ENCODE data around the gene PCBD2.

DNA sequence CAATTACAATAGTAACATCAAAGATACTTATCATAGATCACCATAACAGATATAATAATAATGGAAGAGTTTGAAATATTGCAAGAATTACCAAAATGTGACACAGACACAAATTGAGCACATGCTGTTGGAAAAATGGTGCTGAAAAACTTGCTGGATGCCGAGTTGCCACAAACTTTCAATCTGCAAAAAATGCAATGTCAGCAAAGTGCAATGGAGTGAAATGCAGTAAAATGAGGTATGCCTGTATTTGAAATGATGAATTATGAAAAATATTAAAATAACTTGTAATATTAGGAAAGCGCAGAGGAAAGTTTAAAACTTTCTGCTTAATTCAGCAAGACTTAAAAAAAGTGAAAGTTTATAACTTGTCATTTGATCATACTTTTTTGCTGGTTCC is 12.0 kb upstream of the PCBD2 start:
- TF ChIP-seq, protein P1, sequence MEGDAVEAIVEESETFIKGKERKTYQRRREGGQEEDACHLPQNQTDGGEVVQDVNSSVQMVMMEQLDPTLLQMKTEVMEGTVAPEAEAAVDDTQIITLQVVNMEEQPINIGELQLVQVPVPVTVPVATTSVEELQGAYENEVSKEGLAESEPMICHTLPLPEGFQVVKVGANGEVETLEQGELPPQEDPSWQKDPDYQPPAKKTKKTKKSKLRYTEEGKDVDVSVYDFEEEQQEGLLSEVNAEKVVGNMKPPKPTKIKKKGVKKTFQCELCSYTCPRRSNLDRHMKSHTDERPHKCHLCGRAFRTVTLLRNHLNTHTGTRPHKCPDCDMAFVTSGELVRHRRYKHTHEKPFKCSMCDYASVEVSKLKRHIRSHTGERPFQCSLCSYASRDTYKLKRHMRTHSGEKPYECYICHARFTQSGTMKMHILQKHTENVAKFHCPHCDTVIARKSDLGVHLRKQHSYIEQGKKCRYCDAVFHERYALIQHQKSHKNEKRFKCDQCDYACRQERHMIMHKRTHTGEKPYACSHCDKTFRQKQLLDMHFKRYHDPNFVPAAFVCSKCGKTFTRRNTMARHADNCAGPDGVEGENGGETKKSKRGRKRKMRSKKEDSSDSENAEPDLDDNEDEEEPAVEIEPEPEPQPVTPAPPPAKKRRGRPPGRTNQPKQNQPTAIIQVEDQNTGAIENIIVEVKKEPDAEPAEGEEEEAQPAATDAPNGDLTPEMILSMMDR (conservative IDR thresholded peaks at IDR 0.05; ENCODE audit: low read depth, low read length), result no peak
- no peak for TF ChIP-seq EZH2phosphoT487 (IDR thresholded peaks at IDR 0.05; ENCODE audit: borderline replicate concordance, low read length)
- no peak for TF ChIP-seq EZH2 (IDR thresholded peaks at IDR 0.05; ENCODE audit: low read length, unreplicated experiment)
